Measurements from ENCODE around the gene HNRNPDL.
"Not testable (repeated sequence)": the region's sequence is repeated elsewhere in the genome, so short reads cannot be mapped to it uniquely, and the experiment has no call there.

The HNRNPDL gene

DNA sequence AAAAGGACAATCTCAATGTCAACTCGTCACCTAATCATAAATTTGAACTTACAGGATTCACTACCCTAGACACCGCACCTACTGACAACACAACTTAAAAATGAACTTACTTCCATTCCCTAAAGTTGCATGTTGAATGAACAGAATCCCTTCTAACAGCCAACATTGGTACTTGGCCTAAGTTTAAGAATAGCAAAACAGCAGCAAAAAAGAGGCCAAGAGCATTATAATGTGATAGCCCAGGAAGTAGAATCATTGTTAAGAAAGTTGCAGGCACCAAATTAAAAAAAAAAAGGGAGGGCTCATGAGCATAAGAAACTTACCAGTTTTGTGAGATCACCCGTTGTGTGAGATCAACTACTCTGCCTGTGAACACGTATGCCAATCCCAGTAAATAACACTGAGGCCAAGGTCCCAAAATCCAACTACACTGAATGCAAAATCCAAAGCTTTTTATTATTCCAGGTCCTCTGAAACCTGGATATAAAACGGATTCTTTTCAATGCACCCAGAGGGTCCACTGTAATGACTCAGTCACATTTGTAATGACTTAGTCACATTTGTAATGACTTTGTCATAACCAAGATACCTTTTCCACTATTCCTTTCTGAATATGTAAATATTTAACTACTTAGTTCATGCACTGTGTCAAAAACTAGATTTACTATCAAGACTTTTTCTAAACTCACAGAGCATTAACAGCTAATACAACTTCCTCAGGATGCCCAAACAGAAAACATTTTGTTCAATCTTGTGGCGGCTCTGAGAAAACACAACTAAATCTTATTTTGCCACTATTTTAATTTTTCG lies 6.8 kb downstream of the HNRNPDL start:
- Histone ChIP-seq H3K27me3 (ENCODE audit: control insufficient read depth in 2 of 2, insufficient read depth in 2 of 2, low read length in 2 of 2) (no peaks in the 10 kb centered on the region), H3K27ac (ENCODE audit: low read depth in 2 of 2, low read length in 2 of 2) (no peak overlapping the region), H3K9ac (ENCODE audit: low read depth in 1 of 2, low read length in 2 of 2) (no peak overlapping the region), H3K36me3 (ENCODE audit: control insufficient read depth in 2 of 2, insufficient read depth in 2 of 2, low read length in 2 of 2) (peaks cover 47 to 56% of the 10 kb centered on the region in 2 donors), H3K9me3 (ENCODE audit: control insufficient read depth in 2 of 2, low read length in 2 of 2) (no peaks in the 10 kb centered on the region), H3K4me3 (ENCODE audit: low read length in 2 of 2) (no peak overlapping the region), H3K4me1 (ENCODE audit: control insufficient read depth in 2 of 2, insufficient read depth in 2 of 2, low read length in 2 of 2) (peaks cover 14 to 16% of the 10 kb centered on the region in 2 donors)

GRCh38 chr4:82422616-82423015 lies 7.6 kb downstream of the HNRNPDL start:
- Histone ChIP-seq H3K4me3 (ENCODE audit: low read length in 2 of 2) (no peak overlapping the region), H3K27ac (ENCODE audit: low read depth in 2 of 2, low read length in 2 of 2) (no peak overlapping the region), H3K27me3 (ENCODE audit: control insufficient read depth in 2 of 2, insufficient read depth in 2 of 2, low read length in 2 of 2) (no peaks in the 10 kb centered on the region), H3K36me3 (ENCODE audit: control insufficient read depth in 2 of 2, insufficient read depth in 2 of 2, low read length in 2 of 2) (peaks cover 47 to 54% of the 10 kb centered on the region in 2 donors), H3K9me3 (ENCODE audit: control insufficient read depth in 2 of 2, low read length in 2 of 2) (no peaks in the 10 kb centered on the region), H3K9ac (ENCODE audit: low read depth in 1 of 2, low read length in 2 of 2) (no peak overlapping the region), H3K4me1 (ENCODE audit: control insufficient read depth in 2 of 2, insufficient read depth in 2 of 2, low read length in 2 of 2) (peaks cover 10% of the 10 kb centered on the region in 2 donors)

- Histone ChIP-seq H3K9me3 (ENCODE audit: control insufficient read depth in 2 of 2, low read length in 2 of 2) (no peaks in the 10 kb centered on the region), H3K27me3 (ENCODE audit: control insufficient read depth in 2 of 2, insufficient read depth in 2 of 2, low read length in 2 of 2) (no peaks in the 10 kb centered on the region), H3K36me3 (ENCODE audit: control insufficient read depth in 2 of 2, insufficient read depth in 2 of 2, low read length in 2 of 2) (peaks cover 43 to 50% of the 10 kb centered on the region in 2 donors), H3K27ac (ENCODE audit: low read depth in 2 of 2, low read length in 2 of 2) (no peak overlapping the region), H3K9ac (ENCODE audit: low read depth in 1 of 2, low read length in 2 of 2) (no peak overlapping the region), H3K4me1 (ENCODE audit: control insufficient read depth in 2 of 2, insufficient read depth in 2 of 2, low read length in 2 of 2) (peaks cover 4 to 6% of the 10 kb centered on the region in 2 donors), H3K4me3 (ENCODE audit: low read length in 2 of 2) (no peak overlapping the region)
Observed at GRCh38 chr4:82421796-82422560, 8.3 kb downstream of the HNRNPDL start.

DNA sequence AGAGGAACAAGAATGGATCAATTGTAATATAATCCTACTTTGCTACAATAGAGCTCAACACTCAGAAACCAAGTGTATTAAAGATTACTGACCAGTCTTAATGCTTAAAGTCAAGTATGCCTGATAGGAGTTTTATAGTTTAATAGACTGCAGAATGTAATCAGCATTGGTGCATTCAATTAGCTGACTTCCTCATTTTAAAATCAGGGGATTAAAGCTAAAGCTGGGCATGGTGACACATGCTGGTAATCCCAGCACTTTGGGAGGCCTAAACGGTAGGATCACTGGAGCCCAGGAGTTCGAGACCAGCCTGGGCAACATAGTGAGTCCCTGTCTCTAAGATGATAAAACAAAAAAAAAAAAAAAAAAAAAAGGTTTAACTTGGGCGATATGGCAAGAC lies 10.8 kb downstream of the HNRNPDL start:
- Histone ChIP-seq H3K9ac (ENCODE audit: low read depth in 1 of 2, low read length in 2 of 2) (no peak overlapping the region), H3K4me3 (ENCODE audit: low read length in 2 of 2) (no peak overlapping the region), H3K27ac (ENCODE audit: low read depth in 2 of 2, low read length in 2 of 2) (no peak overlapping the region), H3K9me3 (ENCODE audit: control insufficient read depth in 2 of 2, low read length in 2 of 2) (no peaks in the 10 kb centered on the region), H3K36me3 (ENCODE audit: control insufficient read depth in 2 of 2, insufficient read depth in 2 of 2, low read length in 2 of 2) (peaks cover 18 to 24% of the 10 kb centered on the region in 2 donors), H3K4me1 (ENCODE audit: control insufficient read depth in 2 of 2, insufficient read depth in 2 of 2, low read length in 2 of 2) (no peaks in the 10 kb centered on the region), H3K27me3 (ENCODE audit: control insufficient read depth in 2 of 2, insufficient read depth in 2 of 2, low read length in 2 of 2) (no peaks in the 10 kb centered on the region)

DNA sequence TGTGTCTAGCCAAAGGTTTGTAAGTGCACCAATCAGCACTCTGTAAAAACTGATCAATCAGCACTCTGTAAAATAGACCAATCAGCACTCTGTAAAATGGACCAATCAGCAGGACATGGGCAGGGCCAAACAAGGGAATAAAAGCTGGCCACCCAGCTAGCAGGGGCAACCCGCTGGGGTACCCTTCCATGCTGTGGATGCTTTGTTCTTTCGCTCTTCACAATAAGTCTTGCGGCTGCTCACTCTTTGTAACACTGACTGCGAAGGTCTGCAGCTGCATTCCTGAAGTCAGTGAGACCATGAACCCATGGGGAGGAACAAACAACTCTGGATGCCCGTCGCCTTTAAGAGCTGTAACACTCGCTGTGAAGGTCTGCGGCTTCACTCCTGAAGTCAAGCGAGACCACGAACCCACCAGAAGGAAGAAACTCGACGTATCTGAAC lies 14.3 kb downstream of the HNRNPDL start:
- H3K4me1 ChIP-seq (ENCODE audit: control insufficient read depth in 2 of 2, insufficient read depth in 2 of 2, low read length in 2 of 2) = no peaks in the 10 kb centered on the region
- H3K36me3 ChIP-seq (ENCODE audit: control insufficient read depth in 2 of 2, insufficient read depth in 2 of 2, low read length in 2 of 2) = no peaks in the 10 kb centered on the region
- no peak overlapping the region for H3K27ac ChIP-seq (ENCODE audit: low read depth in 2 of 2, low read length in 2 of 2)
- H3K9me3 ChIP-seq (ENCODE audit: control insufficient read depth in 2 of 2, low read length in 2 of 2) = no peaks in the 10 kb centered on the region
- no peak overlapping the region for H3K9ac ChIP-seq (ENCODE audit: low read depth in 1 of 2, low read length in 2 of 2)
- H3K27me3 ChIP-seq (ENCODE audit: control insufficient read depth in 2 of 2, insufficient read depth in 2 of 2, low read length in 2 of 2) = no peaks in the 10 kb centered on the region
- no peak overlapping the region for H3K4me3 ChIP-seq (ENCODE audit: low read length in 2 of 2)

DNA sequence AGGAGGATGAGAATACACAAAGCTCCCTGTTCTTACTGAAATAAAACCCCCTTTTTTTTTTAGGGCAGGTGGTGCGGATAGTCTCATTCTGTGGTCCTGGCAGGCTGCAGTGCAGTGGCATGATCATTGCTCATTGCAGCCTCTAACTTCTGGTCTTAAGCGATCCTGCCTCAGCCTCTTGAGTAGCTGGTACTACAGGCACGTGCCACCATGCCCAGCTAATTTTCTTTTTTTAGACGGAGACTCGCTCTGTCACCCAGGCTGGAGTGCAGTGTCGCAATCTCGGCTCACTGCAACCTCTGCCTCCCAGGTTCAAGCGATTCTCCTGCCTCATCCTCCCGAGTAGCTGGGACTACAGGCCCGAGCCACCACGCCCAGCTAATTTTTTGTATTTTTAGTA lies 15.2 kb downstream of the HNRNPDL start:
- H3K9ac ChIP-seq (ENCODE audit: low read depth in 1 of 2, low read length in 2 of 2); H3K27ac ChIP-seq (ENCODE audit: low read depth in 2 of 2, low read length in 2 of 2); H3K4me3 ChIP-seq (ENCODE audit: low read length in 2 of 2); H3K9me3 ChIP-seq (ENCODE audit: control insufficient read depth in 2 of 2, low read length in 2 of 2); H3K36me3 ChIP-seq (ENCODE audit: control insufficient read depth in 2 of 2, insufficient read depth in 2 of 2, low read length in 2 of 2); H3K4me1 ChIP-seq (ENCODE audit: control insufficient read depth in 2 of 2, insufficient read depth in 2 of 2, low read length in 2 of 2); H3K27me3 ChIP-seq (ENCODE audit: control insufficient read depth in 2 of 2, insufficient read depth in 2 of 2, low read length in 2 of 2): not testable (repeated sequence)

- no peaks in the 10 kb centered on the region for H3K4me1 ChIP-seq (ENCODE audit: control insufficient read depth in 2 of 2, insufficient read depth in 2 of 2, low read length in 2 of 2)
- H3K9ac ChIP-seq (ENCODE audit: low read depth in 1 of 2, low read length in 2 of 2) = no peak overlapping the region
- H3K9me3 ChIP-seq (ENCODE audit: control insufficient read depth in 2 of 2, low read length in 2 of 2) = no peaks in the 10 kb centered on the region
Observed at GRCh38 chr4:82403725-82404124, 26.5 kb downstream of the HNRNPDL start.

GRCh38 chr4:82402196-82402775 lies 28.0 kb downstream of the HNRNPDL start:
- no peaks in the 10 kb centered on the region for H3K27me3 ChIP-seq (ENCODE audit: control insufficient read depth in 2 of 2, insufficient read depth in 2 of 2, low read length in 2 of 2)
- no peaks in the 10 kb centered on the region for H3K4me1 ChIP-seq (ENCODE audit: control insufficient read depth in 2 of 2, insufficient read depth in 2 of 2, low read length in 2 of 2)
- no peak overlapping the region for H3K4me3 ChIP-seq (ENCODE audit: low read length in 2 of 2)

More at GRCh38 chr4:82403725-82404124, 26.5 kb downstream of the HNRNPDL start:
- Histone ChIP-seq H3K27ac (ENCODE audit: low read depth in 2 of 2, low read length in 2 of 2) (no peak overlapping the region), H3K36me3 (ENCODE audit: control insufficient read depth in 2 of 2, insufficient read depth in 2 of 2, low read length in 2 of 2) (no peaks in the 10 kb centered on the region), H3K4me3 (ENCODE audit: low read length in 2 of 2) (no peak overlapping the region), H3K27me3 (ENCODE audit: control insufficient read depth in 2 of 2, insufficient read depth in 2 of 2, low read length in 2 of 2) (no peaks in the 10 kb centered on the region)

DNA sequence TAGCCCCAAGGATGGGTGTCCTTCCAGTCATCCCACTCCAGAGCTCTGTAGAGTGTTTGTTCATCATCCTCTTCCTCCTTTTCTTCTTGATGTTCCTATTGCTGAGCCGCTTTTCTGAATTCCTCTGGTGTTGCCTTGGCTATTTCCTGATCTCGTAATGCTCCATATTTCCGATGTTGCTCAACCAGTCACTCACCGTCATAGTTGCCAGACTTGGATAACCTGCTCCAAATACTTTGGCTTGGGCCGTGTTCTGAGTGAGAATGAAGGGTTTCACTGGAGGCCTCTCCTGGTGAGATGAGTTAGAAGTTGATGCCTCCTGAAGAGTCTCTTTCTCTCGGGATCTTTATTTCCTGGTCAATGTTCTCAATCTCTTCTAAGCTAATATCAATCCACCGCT lies 28.7 kb downstream of the HNRNPDL start:
- Histone ChIP-seq H3K4me1 (ENCODE audit: control insufficient read depth in 2 of 2, insufficient read depth in 2 of 2, low read length in 2 of 2) (no peaks in the 10 kb centered on the region), H3K36me3 (ENCODE audit: control insufficient read depth in 2 of 2, insufficient read depth in 2 of 2, low read length in 2 of 2) (no peaks in the 10 kb centered on the region), H3K9me3 (ENCODE audit: control insufficient read depth in 2 of 2, low read length in 2 of 2) (no peaks in the 10 kb centered on the region), H3K4me3 (ENCODE audit: low read length in 2 of 2) (no peak overlapping the region), H3K27me3 (ENCODE audit: control insufficient read depth in 2 of 2, insufficient read depth in 2 of 2, low read length in 2 of 2) (no peaks in the 10 kb centered on the region), H3K9ac (ENCODE audit: low read depth in 1 of 2, low read length in 2 of 2) (no peak overlapping the region), H3K27ac (ENCODE audit: low read depth in 2 of 2, low read length in 2 of 2) (no peak overlapping the region)

More at GRCh38 chr4:82402196-82402775, 28.0 kb downstream of the HNRNPDL start:
- Histone ChIP-seq H3K9me3 (ENCODE audit: control insufficient read depth in 2 of 2, low read length in 2 of 2) (no peaks in the 10 kb centered on the region), H3K36me3 (ENCODE audit: control insufficient read depth in 2 of 2, insufficient read depth in 2 of 2, low read length in 2 of 2) (no peaks in the 10 kb centered on the region), H3K27ac (ENCODE audit: low read depth in 2 of 2, low read length in 2 of 2) (no peak overlapping the region), H3K9ac (ENCODE audit: low read depth in 1 of 2, low read length in 2 of 2) (no peak overlapping the region)

DNA sequence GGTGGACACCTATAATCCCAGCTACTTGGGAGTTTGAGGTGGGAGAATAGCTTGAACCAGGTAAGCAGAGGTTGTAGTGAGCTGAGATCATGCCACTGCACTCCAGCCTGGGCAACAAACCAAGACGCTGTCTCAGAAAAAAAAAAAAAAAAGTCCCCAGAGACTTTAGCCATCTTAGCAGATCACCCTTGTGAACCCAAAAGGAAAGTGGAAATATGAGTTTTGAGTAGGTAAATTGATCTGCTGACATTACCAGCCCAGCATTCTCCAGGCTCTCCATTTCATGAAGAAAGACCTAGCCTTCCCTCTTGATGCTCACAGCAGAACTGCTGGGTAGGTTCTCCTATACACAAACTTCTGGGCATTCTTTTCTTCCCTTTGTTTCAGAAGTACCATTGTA lies 32.0 kb downstream of the HNRNPDL start:
- H3K4me1 ChIP-seq (ENCODE audit: control insufficient read depth in 2 of 2, insufficient read depth in 2 of 2, low read length in 2 of 2) = no peaks in the 10 kb centered on the region
- no peak overlapping the region for H3K9ac ChIP-seq (ENCODE audit: low read depth in 1 of 2, low read length in 2 of 2)
- no peak overlapping the region for H3K27ac ChIP-seq (ENCODE audit: low read depth in 2 of 2, low read length in 2 of 2)
- no peaks in the 10 kb centered on the region for H3K36me3 ChIP-seq (ENCODE audit: control insufficient read depth in 2 of 2, insufficient read depth in 2 of 2, low read length in 2 of 2)
- H3K27me3 ChIP-seq (ENCODE audit: control insufficient read depth in 2 of 2, insufficient read depth in 2 of 2, low read length in 2 of 2) = no peaks in the 10 kb centered on the region
- no peak overlapping the region for H3K4me3 ChIP-seq (ENCODE audit: low read length in 2 of 2)
- H3K9me3 ChIP-seq (ENCODE audit: control insufficient read depth in 2 of 2, low read length in 2 of 2) = no peaks in the 10 kb centered on the region
